Measurements from ENCODE around the gene USP53.
A peak's percentile ranks its signal among the peaks of the same experiment; 100 is the strongest.
"Not testable (repeated sequence)": the region's sequence is repeated elsewhere in the genome, so short reads cannot be mapped to it uniquely, and the experiment has no call there.

USP53 gene

GRCh38 chr4:119212234-119212963 lies at the start of gene USP53:
Gene USP53 (plus strand): TSS chr4:119212713. CDS start chr4:119239760, 27,047 bp downstream.
- DNase-seq (ENCODE audit: low read depth) = peak; percentile 96

DNA sequence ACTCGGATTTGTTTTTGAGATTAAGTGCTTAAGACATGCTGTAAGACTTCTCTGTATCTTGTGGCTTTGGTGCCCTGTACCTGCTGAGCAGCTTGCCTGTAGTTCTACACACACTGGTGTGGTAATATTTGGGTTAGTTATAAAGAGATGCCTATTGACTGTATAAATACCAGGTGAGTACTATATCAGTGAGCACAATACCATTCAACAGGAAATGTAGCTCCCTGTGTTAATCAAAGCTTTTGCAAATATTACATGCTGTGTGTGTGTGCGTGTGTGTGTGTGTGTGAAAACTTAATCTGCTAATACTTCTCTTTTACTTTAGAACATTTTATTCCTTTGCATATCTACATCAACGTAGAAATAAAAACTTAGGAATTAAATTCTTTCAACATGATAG lies 46.7 kb upstream of the USP53 start:
- DNase-seq (ENCODE audit: low read depth) = no peak

DNA sequence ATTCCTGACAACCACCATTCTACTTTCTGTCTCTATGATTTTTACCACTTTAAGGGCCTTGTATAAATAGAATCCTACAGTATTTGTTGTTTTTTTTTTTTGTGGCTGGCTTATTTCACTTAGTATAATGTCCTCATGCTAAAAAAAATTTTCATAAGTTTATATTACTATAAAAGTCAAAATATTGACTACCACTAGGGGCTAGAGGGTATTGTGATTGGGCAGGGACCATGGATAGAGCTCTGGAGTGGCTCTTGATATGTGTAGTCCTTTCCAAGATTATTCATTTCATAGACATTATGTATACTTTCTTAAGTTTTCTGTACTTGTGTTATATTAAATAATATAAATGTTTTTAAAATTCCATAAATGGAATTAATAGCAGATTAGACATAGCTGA lies 42.3 kb upstream of the USP53 start:
- DNase-seq (ENCODE audit: low read depth) = no peak

DNA sequence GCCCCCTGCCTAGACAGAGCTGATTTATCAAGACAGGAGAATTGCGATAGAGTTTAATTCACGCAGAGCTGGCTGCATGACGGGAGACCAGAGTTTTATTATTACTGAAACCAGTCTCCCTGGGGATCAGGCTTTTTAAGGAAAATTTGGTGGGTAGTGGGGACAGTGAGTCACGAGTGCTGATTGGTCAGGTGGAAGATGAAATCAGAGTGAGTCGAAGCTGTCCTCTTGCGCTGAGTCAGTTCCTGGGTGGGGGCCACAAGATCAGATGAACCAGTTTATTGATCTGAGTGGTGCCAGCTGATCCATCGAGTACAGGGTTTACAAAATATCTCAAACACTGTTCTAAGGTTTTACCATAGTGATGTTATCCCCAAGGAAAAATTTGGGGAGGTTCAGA lies 40.3 kb upstream of the USP53 start:
- DNase-seq (ENCODE audit: low read depth) = no peak

GRCh38 chr4:119173729-119174361 lies 38.7 kb upstream of the USP53 start:
- not testable (repeated sequence) for DNase-seq (ENCODE audit: low read depth)

GRCh38 chr4:119179011-119179410 lies 33.5 kb upstream of the USP53 start:
- no peak for DNase-seq (ENCODE audit: low read depth)

GRCh38 chr4:119184128-119184527 lies 28.4 kb upstream of the USP53 start:
- no peak for DNase-seq (ENCODE audit: low read depth)

DNA sequence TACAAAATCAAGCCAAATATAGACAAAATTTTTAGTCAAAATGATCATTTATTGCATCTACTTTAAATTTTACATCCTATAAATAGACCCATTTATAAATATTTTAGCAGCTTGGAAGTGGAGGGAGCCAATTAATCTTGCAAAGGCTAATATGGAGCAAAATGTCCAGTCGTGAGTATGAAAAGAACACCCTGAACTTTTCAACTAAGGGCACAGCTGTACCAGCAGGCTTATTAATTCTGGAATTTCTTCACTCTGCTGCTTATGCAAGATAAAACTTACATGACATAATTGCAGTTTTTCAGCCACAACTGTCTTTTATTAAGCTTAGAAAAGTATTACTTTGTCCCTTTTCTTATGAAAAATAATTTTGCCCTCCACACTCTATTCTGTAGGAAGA lies 22.9 kb upstream of the USP53 start:
- no peak for DNase-seq (ENCODE audit: low read depth)

DNA sequence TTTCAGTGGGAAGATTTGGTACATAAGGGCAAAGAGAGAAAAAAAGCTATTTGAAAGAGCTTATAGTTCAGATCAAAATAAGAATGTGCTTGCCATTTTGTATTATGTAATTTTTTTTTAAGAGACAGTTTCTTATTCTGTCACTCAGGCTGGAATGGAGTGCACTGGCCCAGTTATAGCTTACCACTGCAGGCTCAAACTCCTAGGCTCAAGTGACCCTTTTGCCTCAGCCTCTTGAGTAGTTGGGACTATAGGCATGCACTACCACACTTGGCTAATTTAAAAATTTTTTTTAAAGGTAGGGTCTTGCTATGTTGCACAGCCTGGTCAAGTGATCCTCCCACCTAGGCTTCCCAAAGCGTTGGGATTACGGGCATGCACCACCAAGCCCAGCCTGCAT lies 22.2 kb upstream of the USP53 start:
- no peak for DNase-seq (ENCODE audit: low read depth)

GRCh38 chr4:119191505-119191904 lies 21.0 kb upstream of the USP53 start:
- no peak for DNase-seq (ENCODE audit: low read depth)

DNA sequence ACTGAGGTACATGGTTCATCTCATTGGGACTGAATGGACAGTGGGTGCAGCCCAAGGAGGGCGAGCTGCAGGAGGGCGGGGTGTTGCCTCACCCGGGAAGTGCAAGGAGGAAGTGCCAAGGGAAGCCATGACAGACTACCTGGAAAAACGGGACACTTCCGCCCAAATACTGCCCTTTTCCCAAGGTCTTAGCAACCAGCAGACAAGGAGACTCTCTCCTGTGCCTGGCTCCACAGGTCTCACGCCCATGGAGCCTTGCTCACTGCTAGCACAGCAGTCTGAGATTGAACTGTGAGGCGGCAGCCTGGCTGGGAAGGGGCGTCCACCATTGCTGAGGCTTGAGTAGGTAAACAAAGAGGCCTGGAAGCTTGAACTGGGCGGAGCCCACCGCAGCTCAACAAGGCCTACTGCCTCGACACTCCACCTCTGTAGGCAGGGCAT lies 14.7 kb upstream of the USP53 start:
- no peak for DNase-seq (ENCODE audit: low read depth)

DNA sequence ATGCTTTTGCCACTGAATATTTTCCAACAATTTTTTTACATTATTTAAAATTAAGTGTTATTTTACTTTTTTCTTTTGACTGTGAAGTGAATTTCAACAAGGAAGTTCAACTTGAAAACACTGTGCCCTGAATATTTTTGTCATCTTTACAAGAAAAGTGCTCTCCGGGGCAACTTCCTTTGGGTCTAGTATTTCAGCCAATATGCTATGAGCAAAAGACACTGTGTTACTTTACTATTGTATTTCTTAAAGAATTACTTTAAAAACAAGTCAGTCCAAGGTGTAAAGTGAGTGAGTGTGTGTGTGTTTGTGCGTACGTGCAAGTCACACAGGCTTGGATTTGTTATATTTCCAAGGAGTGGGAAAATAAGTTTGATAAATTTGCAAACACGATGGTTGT lies 7.6 kb upstream of the USP53 start:
- DNase-seq (ENCODE audit: low read depth) = no peak

- no peak for DNase-seq (ENCODE audit: low read depth)
Observed at GRCh38 chr4:119205690-119206089, 6.8 kb upstream of the USP53 start.

- no peak for DNase-seq (ENCODE audit: low read depth)
Observed at GRCh38 chr4:119206178-119206577, 6.3 kb upstream of the USP53 start.

- DNase-seq (ENCODE audit: low read depth) = no peak
Observed at GRCh38 chr4:119207051-119207450, 5.5 kb upstream of the USP53 start.

DNA sequence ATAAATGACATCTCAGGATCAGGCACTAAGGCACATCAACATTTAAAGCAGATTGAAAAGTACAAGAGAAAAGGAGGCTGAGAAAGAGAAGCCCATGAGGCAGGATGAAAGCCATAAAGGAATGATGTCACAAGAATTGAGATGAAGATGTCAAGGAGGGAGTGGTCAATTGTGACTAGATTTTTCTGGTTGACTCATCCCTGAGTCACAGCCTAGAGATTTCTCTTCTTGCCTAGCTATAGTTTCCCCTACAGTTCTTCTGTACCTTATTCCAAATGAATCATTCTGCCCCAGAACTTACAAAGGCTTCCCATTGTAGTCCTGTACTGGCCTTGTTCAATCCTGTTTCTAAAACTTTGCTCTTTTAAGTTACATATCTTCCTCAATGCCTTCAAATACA lies 3.4 kb upstream of the USP53 start:
- DNase-seq (ENCODE audit: low read depth) = peak; percentile 20

DNA sequence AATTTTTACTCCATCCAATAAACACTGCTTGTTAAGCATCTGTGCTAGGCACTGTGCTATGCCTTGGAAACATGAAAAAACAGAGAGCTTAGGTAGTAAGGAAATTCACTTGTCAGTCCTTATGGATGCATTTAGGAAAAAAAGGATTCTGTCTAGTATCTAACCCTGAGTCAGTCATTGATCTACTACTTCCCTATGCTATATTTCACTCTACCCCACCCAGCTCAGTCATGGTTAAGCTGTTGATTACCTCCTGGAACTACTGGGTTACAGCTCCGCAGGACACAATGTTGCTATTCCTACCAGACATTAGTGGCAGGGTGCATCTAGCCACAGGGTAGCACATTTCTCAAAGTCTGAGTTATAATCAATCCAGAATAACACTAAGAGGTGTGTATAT lies 2.9 kb upstream of the USP53 start:
- no peak for DNase-seq (ENCODE audit: low read depth)

DNA sequence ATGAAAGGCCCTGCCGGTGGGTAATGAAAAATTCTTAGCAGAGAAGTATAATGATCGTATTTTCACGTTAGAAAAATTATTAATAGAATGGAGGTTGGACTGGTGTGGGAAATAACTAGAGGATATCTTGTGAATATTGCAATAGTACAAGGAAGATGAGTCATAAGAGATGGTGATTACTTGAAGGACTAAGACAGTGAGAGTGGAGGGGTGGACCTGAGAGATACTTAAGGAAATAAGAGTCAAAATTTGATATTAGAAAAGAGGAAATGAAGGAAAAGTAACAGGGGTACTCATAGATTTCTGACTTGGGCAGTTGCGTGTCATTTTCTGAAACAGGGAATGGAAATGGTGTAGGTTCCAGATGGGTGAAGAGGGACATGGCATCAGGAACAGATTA lies 1.7 kb upstream of the USP53 start:
- no peak for DNase-seq (ENCODE audit: low read depth)

DNA sequence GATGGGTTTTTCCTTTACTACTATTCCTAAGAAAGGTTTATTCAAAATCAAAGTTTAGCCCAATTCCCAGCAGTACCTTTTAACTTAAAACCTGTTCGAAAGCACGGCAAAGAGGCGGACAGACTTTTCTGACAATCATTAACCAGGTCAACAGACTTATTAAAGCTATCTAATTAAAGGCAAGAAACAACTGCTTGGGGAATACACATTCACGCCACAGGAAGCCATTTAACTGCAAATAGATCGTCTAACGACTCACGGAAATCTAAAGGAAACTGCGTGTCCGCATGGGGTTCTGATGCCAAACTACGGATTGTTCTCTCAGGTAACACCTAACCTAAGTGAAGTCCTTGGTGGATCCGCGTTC lies 663 bp upstream of the USP53 start:
- no peak for DNase-seq (ENCODE audit: low read depth)

DNA sequence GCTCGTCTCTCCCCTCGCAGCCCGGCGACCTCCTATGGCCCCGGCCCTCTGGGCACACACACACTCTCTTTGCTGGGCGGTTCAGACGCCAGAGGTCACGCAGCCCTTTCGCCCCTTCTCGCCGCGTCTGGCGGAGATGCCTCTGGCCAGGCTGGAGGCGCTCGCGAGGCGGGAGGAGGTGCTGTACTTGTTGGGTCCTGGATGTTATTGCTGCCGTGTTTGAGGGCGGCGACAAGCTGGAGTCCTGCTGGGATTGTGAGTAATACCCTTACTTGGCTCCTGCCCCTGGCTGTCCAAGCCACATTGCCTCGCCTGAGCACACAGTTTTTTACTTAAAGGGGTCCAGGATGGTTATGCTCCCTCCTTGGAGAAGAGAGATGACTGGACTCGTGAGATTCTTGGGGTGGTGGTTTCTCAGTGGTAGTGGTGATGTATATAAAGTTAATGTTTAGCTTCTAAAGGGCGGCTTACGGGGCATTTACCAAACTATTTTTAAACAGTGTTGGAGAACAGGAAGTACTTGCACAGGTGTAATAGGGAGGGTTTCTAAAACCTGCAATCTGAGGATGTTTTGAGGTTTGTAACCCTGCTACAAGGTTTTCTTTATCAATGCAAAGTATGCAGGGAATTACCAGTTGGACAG lies 572 bp downstream of the USP53 start:
- DNase-seq (ENCODE audit: low read depth) = peak; percentile 29

- no peak for DNase-seq (ENCODE audit: low read depth)
Observed at GRCh38 chr4:119218093-119218492, 5.6 kb downstream of the USP53 start.

DNA sequence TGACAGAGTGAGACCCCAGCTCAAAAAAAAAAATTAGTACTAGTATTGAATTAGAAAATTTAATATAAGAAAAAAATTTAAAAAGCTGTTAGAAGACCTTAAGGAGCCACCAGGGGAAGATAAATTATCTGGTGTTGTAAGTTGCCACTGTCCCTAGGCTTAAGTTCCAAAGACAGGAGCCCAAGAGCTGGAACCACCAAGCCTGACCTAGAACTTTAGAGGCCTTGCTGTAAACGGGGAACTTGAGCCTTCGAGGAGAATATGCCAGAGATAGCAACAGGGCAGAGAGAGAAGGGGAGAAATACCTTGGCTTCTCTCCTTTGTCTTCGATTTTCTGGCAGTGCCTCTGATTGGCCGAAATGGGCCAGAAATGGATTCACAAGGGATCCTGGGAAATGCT lies 8.9 kb downstream of the USP53 start:
- DNase-seq (ENCODE audit: low read depth) = no peak

DNA sequence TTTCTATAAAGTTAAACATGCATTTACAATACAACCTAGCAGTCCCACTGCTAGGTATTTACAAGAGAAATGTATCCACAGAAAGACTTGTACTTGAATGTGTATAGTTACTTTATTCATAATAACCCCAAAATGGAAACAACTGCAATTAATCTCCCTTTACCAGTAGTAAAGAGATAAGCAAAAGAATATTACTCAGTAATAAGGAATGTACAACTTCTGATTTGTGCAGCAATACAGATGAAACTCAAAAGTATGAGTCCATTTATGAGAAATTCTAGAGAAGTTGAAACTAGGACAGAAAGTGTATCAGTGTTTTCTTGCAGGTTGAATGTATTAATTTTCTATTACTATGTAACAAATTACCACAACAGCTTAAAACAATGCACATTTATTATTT lies 15.2 kb downstream of the USP53 start:
- no peak for DNase-seq (ENCODE audit: low read depth)

- no peak for DNase-seq (ENCODE audit: low read depth)
Observed at GRCh38 chr4:119228406-119228805, 15.9 kb downstream of the USP53 start.
